SU-DHL-6 (cell line): Measurements from ENCODE around the gene GNAS.

ENCODE experiments used
- H2AFZ ChIP-seq: fragments of 200-600 bp; sonication (generic); 2 replicates; pipeline ENCODE4 v1.6.1; 2014; ENCODE audit warnings: low read depth, mild to moderate bottlenecking, moderate library complexity, mixed read lengths, antibody characterized with exemption, low read length; ENCODE audit not compliant: severe bottlenecking
- H3F3A ChIP-seq: fragments of 200-600 bp; shearing (Covaris generic); 2 replicates; pipeline ENCODE4 v1.6.0; 2016; ENCODE audit warnings: antibody characterized with exemption, mild to moderate bottlenecking; ENCODE audit not compliant: insufficient read depth
- H3K27ac ChIP-seq: fragments of 200-600 bp; sonication (generic); 2 replicates; pipeline ENCODE4 v1.5.1; 2016; ENCODE audit warnings: low read depth, mild to moderate bottlenecking, low read length, moderate library complexity, mixed read lengths
- H3K27me3 ChIP-seq: fragments of 200-600 bp; sonication (generic), shearing (Covaris generic); 2 replicates; pipeline ENCODE4 v1.6.0; 2014; ENCODE audit warnings: mild to moderate bottlenecking, low read length
- H3K36me3 ChIP-seq: fragments of 200-600 bp; sonication (generic); 2 replicates; pipeline ENCODE4 v1.6.1; 2014; ENCODE audit warnings: mild to moderate bottlenecking, low read length, mixed read lengths
- H3K4me2 ChIP-seq: fragments of 300-600, 200-600 bp; shearing (Covaris generic), sonication (generic); 2 replicates; pipeline ENCODE4 v1.6.0; 2014; ENCODE audit warnings: low read length, low read depth, mild to moderate bottlenecking; ENCODE audit not compliant: poor library complexity, severe bottlenecking
- H3K4me3 ChIP-seq: fragments of 200-600 bp; sonication (generic); 2 replicates; pipeline ENCODE4 v1.5.1; 2014; ENCODE audit warnings: antibody characterized with exemption, low read length, mild to moderate bottlenecking, mixed read lengths; ENCODE audit not compliant: insufficient read depth, poor library complexity, severe bottlenecking
- H3K79me2 ChIP-seq: fragments of 200-600 bp; sonication (generic); 2 replicates; pipeline ENCODE4 v1.6.1; 2014; ENCODE audit warnings: mild to moderate bottlenecking, low read length, moderate library complexity; ENCODE audit not compliant: insufficient read depth
- H3K9ac ChIP-seq: fragments of 200-600 bp; sonication (generic); 2 replicates; pipeline ENCODE4 v1.7.0; 2014; ENCODE audit warnings: mild to moderate bottlenecking, low read length
- H3K9me2 ChIP-seq: fragments of 200-600 bp; sonication (generic); replicated peaks from 2 replicates; pipeline ENCODE4 v1.6.1; 2014; ENCODE audit warnings: low read length; ENCODE audit not compliant: insufficient read depth
- H3K9me3 ChIP-seq: fragments of 200-600 bp; sonication (generic); 2 replicates; pipeline ENCODE4 v1.6.1; 2014; ENCODE audit warnings: low read length, mixed read lengths; ENCODE audit not compliant: insufficient read depth
- H4K20me1 ChIP-seq: fragments of 200-600 bp; sonication (generic); 2 replicates; pipeline ENCODE4 v1.6.1; 2014; ENCODE audit warnings: low read depth, mild to moderate bottlenecking, antibody characterized with exemption, low read length, moderate library complexity, mixed read lengths
- CTCF ChIP-seq: fragments of 200-600 bp; sonication (generic); IDR thresholded peaks from one replicate; pipeline ENCODE4 v1.5.1; 2017; ENCODE audit warnings: antibody characterized with exemption, mild to moderate bottlenecking, low read length, moderate library complexity; ENCODE audit not compliant: insufficient read depth, poor library complexity, severe bottlenecking
- EZH2phosphoT487 ChIP-seq: fragments of 200-600 bp; sonication (generic), shearing (Covaris generic); conservative IDR thresholded peaks from 2 replicates; pipeline ENCODE4 v1.6.1; 2018; ENCODE audit warnings: mild to moderate bottlenecking, antibody characterized with exemption, low read length, moderate library complexity, mixed read lengths

Gene GNAS

GRCh38 chr20:58875111-58875510 is 22.6 kb downstream of the GNAS start:
- H3F3A ChIP-seq = no peaks in the 10 kb centered on the region
- no peaks in the 10 kb centered on the region for H3K36me3 ChIP-seq
- TF ChIP-seq CTCF = no peak
- no peak for TF ChIP-seq EZH2phosphoT487
- H3K4me2 ChIP-seq = no peak overlapping the region
- no peaks in the 10 kb centered on the region for H4K20me1 ChIP-seq
- H3K27me3 ChIP-seq = no peaks in the 10 kb centered on the region
- H3K4me3 ChIP-seq = no peak overlapping the region
- H3K79me2 ChIP-seq = no peaks in the 10 kb centered on the region
- H2AFZ ChIP-seq = no peak overlapping the region
- H3K9me2 ChIP-seq = no peaks in the 10 kb centered on the region
- no peaks in the 10 kb centered on the region for H3K9me3 ChIP-seq
- H3K9ac ChIP-seq = no peak overlapping the region
- no peak overlapping the region for H3K27ac ChIP-seq

DNA sequence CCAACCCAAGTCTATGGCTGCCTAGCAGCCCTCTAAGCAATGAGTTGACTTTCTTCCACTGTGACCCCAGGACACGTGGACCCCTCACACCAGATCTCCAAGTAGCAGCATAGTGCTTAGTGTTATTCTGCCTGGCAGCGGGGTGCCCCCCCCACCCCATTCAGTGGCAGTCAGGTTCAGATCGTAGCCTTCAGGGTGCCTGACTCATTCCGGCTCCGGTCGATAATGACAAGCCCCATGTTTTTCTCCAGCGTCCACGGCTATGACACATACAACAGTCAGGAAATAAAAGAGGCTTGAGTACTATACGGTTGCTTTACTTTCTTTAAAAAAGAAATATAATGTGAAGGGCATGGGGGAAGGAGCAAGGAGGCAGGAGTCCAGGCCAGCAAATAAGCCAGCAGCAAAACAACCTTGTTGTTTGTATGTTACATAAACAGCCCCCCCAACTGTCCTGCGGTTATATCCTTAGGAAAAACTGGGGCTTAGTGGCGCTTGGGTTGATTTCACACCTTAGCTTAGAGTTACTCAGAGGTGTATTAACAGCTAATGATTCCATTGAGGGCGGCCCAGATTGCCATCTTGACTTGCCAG is 23.1 kb downstream of the GNAS start:
- TF ChIP-seq CTCF (no peak), EZH2phosphoT487 (no peak)
- no peak overlapping the region for H3K27ac ChIP-seq
- no peaks in the 10 kb centered on the region for H3F3A ChIP-seq
- H3K9ac ChIP-seq = no peak overlapping the region
- H4K20me1 ChIP-seq = no peaks in the 10 kb centered on the region
- H2AFZ ChIP-seq = no peak overlapping the region
- H3K36me3 ChIP-seq = no peaks in the 10 kb centered on the region
- no peaks in the 10 kb centered on the region for H3K27me3 ChIP-seq
- H3K4me2 ChIP-seq = no peak overlapping the region
- no peaks in the 10 kb centered on the region for H3K79me2 ChIP-seq
- H3K4me3 ChIP-seq = no peak overlapping the region
- H3K9me3 ChIP-seq = no peaks in the 10 kb centered on the region
- H3K9me2 ChIP-seq = no peaks in the 10 kb centered on the region

DNA sequence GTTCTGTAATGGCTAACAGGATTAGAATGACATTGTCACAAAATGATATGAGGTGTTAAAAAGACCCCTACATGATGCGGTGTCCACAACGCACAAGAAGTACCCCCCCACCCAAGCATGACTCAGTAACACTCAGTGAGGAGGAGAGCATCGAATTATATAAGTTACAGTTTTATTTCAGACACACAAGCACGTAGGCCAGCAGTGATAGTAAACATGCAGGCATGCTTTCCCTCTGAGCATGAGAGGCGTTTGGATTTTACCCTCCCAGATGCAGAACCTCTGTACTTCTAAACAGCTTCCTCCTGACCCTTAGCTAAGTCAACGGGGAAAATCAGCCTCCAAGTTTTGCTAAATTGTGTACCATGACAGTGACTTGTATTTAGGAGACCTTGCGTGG is 23.9 kb downstream of the GNAS start:
- H3K9ac ChIP-seq = no peak overlapping the region
- no peaks in the 10 kb centered on the region for H3F3A ChIP-seq
- H3K36me3 ChIP-seq = no peaks in the 10 kb centered on the region
- no peak overlapping the region for H3K27ac ChIP-seq
- no peak for TF ChIP-seq EZH2phosphoT487
- no peaks in the 10 kb centered on the region for H3K9me2 ChIP-seq
- no peaks in the 10 kb centered on the region for H3K27me3 ChIP-seq
- no peak overlapping the region for H2AFZ ChIP-seq
- no peak overlapping the region for H3K4me2 ChIP-seq
- H4K20me1 ChIP-seq = no peaks in the 10 kb centered on the region
- H3K9me3 ChIP-seq = no peaks in the 10 kb centered on the region
- no peak overlapping the region for H3K4me3 ChIP-seq
- H3K79me2 ChIP-seq = no peaks in the 10 kb centered on the region

DNA sequence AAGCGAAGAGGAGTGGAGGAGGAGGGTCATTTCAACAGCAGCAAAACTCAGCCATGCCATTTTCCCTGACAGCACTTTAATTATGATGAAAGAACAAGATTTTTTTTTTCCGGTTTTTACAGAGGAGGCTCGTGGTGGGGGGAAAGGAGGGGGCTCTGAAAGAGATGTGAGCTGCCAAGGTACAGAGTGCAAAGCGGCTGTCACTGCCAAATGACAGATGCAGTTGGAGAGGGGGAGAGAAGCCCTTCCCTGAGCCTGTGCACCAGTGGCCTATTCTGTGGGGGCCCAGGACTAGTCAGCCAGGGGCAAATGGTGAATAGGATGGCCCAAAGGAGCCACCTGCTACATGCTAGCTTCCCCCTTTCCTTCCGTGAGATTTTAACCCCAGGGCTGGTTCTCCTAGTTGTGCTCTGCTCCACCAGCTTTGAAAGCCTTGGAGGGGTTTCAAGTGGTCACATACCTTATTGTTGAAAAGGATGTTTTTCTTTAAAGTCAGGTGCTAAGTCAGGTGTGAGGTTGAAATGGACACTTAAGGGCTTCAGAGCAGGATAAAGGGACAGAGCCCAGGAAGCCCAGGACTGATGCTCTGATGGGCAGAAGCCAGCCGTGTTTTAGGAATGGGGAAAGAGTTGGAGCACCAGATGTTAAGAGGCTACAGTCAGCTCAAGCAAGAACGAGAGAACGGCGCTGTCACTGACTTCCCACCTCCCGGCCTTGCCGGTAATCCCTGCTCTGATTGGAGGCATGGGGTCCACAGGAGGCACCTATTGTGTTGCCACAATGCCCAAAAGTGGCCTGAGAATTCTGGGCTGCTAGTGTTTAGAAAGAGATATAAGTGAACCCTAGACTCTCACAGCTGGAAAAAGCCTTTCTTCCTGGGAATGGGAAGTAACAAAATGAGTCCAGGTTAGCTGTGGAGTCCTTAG is 24.8 kb downstream of the GNAS start:
- H2AFZ ChIP-seq = no peak overlapping the region
- H3K9me3 ChIP-seq = no peaks in the 10 kb centered on the region
- no peaks in the 10 kb centered on the region for H3K27me3 ChIP-seq
- no peak overlapping the region for H3K4me3 ChIP-seq
- no peak overlapping the region for H3K27ac ChIP-seq
- H3K9ac ChIP-seq = no peak overlapping the region
- H3K9me2 ChIP-seq = no peaks in the 10 kb centered on the region
- TF ChIP-seq CTCF (no peak), EZH2phosphoT487 (no peak)
- H4K20me1 ChIP-seq = no peaks in the 10 kb centered on the region
- H3K36me3 ChIP-seq = no peaks in the 10 kb centered on the region
- no peaks in the 10 kb centered on the region for H3F3A ChIP-seq
- H3K79me2 ChIP-seq = no peaks in the 10 kb centered on the region
- no peak overlapping the region for H3K4me2 ChIP-seq
